Fibroblast of mammary gland (primary cell): ENCODE measurements around the gene IFI44L.

Source experiments
- DNase-seq: peaks from one replicate; pipeline ENCODE4 v3.0.0-alpha.2; 2010; ENCODE audit warnings: low read depth
- H3K4me3 ChIP-seq: 2 replicates; pipeline ENCODE4 v1.5.1; 2011; ENCODE audit warnings: low read depth, mild to moderate bottlenecking, low read length, moderate library complexity; ENCODE audit not compliant: control insufficient read depth
- CTCF ChIP-seq: conservative IDR thresholded peaks from 2 replicates; pipeline ENCODE4 v1.5.1; 2011; ENCODE audit warnings: low read depth, low read length, inconsistent platforms; ENCODE audit not compliant: control insufficient read depth, insufficient read depth

The IFI44L gene

GRCh38 chr1:78617615-78618026, 2.6 kb upstream of the IFI44L start:
- DNase-seq = peak; percentile 86
- TF ChIP-seq CTCF = peak; percentile 95
- H3K4me3 ChIP-seq = no peak overlapping the region

GRCh38 chr1:78619032-78619431, 1.2 kb upstream of the IFI44L start:
- TF ChIP-seq CTCF = no peak
- no peak overlapping the region for H3K4me3 ChIP-seq
- no peak for DNase-seq

- no peak for DNase-seq
- no peak for TF ChIP-seq CTCF
- H3K4me3 ChIP-seq = peak overlapping the region; percentile 51
Measured at GRCh38 chr1:78619446-78619802, 824 bp upstream of the IFI44L start.

GRCh38 chr1:78620666-78621065, 418 bp downstream of the IFI44L start:
- TF ChIP-seq CTCF = no peak
- H3K4me3 ChIP-seq = peak overlapping the region; percentile 51
- peak; percentile 17 for DNase-seq

- TF ChIP-seq CTCF = no peak
- no peak overlapping the region for H3K4me3 ChIP-seq
- peak; percentile 42 for DNase-seq
Measured at GRCh38 chr1:78622548-78622947, 2.3 kb downstream of the IFI44L start.

GRCh38 chr1:78624035-78624434, 3.8 kb downstream of the IFI44L start:
- no peak for DNase-seq
- H3K4me3 ChIP-seq = no peak overlapping the region
- no peak for TF ChIP-seq CTCF

GRCh38 chr1:78627321-78627720, 7.1 kb downstream of the IFI44L start:
- no peak for TF ChIP-seq CTCF
- peak; percentile 50 for DNase-seq
- H3K4me3 ChIP-seq = no peak overlapping the region
